GM19023 (cell line): ENCODE data around the gene ELFN2.

Experiments
- ATAC-seq: cut with Tn5 transposase; IDR thresholded peaks from one replicate; pipeline ENCODE4 v1.9.1; 2021; ENCODE audit warnings: mild to moderate bottlenecking, moderate library complexity; ENCODE audit not compliant: unreplicated experiment

Gene ELFN2

GRCh38 chr22:37363261-37363992, 63.9 kb downstream of the ELFN2 start:
- ATAC-seq = no peak

- ATAC-seq = no peak
Measured at GRCh38 chr22:37362621-37363020, 64.7 kb downstream of the ELFN2 start.

- ATAC-seq = no peak
Measured at GRCh38 chr22:37358917-37359316, 68.4 kb downstream of the ELFN2 start.

DNA sequence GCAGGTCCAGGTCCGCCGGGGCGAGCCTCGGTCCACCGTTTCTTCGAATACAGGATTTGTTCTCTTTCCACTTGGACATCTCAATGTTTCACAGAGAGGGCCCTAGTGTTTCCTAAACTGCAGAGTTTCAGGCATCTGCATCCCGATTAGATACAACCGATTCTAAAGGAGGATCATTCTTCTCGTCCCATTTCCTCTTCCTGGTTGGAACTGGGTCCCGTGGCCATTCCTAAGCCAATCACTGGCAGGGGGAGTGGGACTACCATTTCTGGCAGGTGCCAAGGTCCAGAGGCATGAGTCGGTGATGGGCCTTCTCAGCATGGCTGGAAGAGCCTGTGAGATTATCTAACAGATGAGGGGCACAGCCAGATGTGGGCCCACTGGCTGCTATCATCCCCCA, 68.9 kb downstream of the ELFN2 start:
- ATAC-seq = no peak

GRCh38 chr22:37357446-37358075, 69.7 kb downstream of the ELFN2 start:
- ATAC-seq = no peak

DNA sequence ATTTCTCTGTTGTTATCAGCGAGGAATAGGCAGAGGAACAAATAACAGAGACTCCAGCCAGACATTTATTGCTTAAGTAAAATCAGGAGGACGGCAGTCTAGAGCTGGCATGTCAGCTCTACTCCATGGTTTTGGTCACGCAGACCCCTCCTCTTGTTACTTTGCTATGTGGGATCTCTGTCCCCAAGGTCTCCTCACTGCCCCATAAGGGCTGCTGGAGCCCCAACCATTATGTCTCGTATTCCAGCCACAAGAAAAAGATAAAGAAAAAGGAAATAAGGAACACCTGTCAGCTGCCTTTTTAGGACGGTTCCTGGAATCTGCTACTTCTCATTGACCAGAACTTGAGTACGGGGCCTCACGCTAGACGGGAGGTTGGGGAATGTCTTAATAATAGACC, 70.4 kb downstream of the ELFN2 start:
- ATAC-seq = no peak

- no peak for ATAC-seq
Measured at GRCh38 chr22:37355174-37355573, 72.1 kb downstream of the ELFN2 start.

- ATAC-seq = no peak
Measured at GRCh38 chr22:37354670-37355069, 72.6 kb downstream of the ELFN2 start.

- no peak for ATAC-seq
Measured at GRCh38 chr22:37354261-37354660, 73.0 kb downstream of the ELFN2 start.

GRCh38 chr22:37353839-37354238, 73.4 kb downstream of the ELFN2 start:
- ATAC-seq = no peak

GRCh38 chr22:37352481-37352880, 74.8 kb downstream of the ELFN2 start:
- no peak for ATAC-seq

DNA sequence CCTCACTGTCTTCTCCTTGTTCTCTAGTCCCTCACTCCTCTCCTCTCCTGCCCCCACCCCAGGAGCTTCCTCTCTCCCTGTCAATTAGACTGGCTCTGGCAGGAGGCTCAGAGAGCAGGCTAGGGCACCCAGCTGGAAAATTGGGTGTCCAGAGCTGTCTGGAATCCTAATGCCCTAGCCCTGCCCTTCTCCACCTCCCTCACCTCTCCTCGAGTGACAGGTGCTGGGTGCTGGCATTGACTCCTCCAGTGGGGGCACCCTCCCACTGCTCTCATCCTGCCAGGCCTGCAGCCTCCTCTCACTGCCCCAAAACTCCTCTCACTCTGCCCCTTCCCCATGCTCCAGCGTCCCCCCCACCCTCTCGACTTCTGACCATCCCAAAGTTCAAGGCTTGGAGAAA, 76.0 kb downstream of the ELFN2 start:
- ATAC-seq = no peak

- no peak for ATAC-seq
Measured at GRCh38 chr22:37349043-37349814, 78.0 kb downstream of the ELFN2 start.

DNA sequence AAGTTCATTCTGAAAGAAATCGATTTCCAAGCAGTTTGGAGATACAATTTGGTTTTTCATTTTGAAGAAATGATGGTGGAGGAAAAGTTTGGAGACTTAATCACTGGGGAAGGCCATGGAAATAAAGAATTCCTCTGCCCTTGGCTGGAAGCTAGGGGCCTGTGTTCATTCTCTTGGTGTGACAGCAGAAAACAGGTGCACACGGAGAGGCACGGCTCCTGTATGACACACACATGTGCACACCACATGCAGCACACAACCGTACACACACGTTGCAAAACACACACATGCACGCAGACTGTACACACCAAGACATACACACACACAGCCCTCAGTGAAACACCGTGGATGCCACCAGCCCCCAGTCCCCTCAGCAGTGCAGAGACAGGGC, 80.8 kb downstream of the ELFN2 start:
- ATAC-seq = no peak

DNA sequence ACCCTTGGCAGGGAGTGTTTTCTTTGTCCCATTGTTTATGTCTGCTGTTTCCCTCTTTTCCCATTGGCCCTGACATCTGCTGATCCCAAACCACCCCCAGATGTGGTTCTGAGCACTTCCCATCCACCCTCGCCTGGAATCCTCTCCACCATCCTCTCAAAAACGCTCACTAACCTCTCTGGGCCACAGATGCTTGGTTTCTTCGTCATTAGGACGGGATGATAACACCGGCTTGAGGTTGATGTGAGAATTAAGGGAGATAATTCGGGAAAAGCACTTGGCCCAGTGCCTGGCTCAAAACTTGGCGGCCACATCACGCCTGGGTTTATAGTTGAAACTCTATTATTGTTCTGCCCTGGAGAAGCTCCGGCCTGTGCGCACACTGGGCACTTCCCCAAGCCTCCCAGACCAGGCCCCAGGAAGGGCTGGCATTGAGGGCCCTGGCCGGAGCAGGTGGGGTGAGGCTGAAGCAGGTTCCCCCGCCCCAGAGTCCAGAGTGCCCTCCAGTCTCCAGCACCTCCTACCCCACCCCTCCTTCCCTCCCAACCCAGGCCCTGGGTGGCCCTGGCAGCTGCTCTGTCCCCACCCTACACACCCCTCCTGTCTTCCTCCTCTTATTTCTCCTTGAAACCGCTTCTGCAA, 81.3 kb downstream of the ELFN2 start:
- ATAC-seq = no peak

- ATAC-seq = no peak
Measured at GRCh38 chr22:37344735-37345449, 82.4 kb downstream of the ELFN2 start.

DNA sequence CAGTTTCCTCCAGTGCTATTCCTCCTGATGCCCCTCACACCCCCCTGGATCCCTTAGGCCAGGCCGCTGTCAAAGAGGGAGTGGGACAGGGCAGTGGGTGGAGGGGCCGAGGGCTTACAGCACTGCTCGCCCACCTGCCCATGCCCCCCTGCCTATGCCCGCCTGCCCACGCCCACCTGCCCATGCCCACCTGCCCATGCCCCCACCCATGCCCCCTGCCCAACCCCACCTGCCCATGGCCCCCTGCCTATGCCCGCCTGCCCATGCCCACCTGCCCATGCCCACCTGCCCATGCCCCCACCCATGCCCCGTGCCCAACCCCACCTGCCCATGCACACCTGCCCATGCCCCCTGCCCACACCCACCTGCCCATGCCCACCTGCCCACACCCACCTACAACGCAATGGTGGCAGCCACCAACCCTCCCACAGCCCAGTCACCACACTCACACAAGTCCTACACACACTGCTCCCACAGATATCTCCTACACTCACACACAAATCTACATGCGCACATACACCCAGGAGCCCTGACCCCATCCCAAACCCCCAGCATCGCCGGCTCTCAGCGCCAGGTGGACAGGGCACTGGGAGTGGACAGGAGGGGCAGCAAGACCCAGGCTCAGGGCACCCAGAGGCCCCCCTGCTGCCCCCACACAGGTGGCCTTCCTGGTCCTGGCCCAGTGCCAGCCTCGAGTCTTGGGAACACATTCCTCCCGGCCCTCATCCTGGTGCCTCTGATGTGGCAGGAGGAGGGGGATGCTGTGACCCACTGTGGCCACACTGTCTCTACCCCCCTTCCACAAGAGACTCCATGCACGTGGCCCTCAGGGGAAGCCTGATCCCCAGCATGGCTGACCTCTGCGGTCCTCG, 83.2 kb downstream of the ELFN2 start:
- no peak for ATAC-seq

GRCh38 chr22:37343348-37343747, 83.9 kb downstream of the ELFN2 start:
- no peak for ATAC-seq

DNA sequence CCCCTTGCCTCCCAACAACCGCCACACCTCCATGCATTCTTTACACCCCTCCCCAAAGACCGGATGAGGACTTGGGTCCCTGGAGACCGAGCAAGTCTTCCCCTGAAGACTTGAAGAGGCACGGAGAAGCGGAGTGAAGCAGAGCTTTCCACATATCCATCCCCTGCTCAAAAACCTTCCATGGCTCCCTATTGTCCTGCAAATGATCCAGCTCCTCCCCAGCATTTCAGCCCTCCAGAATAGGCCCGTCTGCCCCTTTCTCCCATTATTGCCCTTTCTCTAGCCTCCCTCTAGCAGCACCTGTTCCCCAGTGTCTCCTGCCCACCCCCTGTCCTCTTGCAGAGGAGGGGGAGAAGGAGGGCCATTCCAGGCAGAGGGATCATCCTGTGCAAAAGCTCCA, 85.2 kb downstream of the ELFN2 start:
- no peak for ATAC-seq
